Muscle of leg (tissue), 11 donors: ENCODE results near the gene PPA1. TPM values are rescaled to one million over a fixed set of nuclear protein-coding genes. Genes with fewer than 3 reads are reported as not detected.
"Not testable (repeated sequence)": the region's sequence is repeated elsewhere in the genome, so short reads cannot be mapped to it uniquely, and the experiment has no call there.

Experiments used
- DNase-seq: peaks from one replicate; pipeline ENCODE4 v3.0.0; 2013
- H3K27ac ChIP-seq: one replicate; pipeline ENCODE4 v1.5.1; 2013; ENCODE audit warnings: mild to moderate bottlenecking, low read length, control low read depth
- H3K27me3 ChIP-seq: one replicate; pipeline ENCODE4 v1.6.1; 2013; ENCODE audit warnings: low read length; ENCODE audit not compliant: control insufficient read depth, insufficient read depth
- H3K36me3 ChIP-seq: one replicate; pipeline ENCODE4 v1.6.1; 2013; ENCODE audit warnings: low read length; ENCODE audit not compliant: control insufficient read depth, insufficient read depth
- H3K4me1 ChIP-seq: one replicate; pipeline ENCODE4 v1.6.1; 2013; ENCODE audit warnings: low read length; ENCODE audit not compliant: control insufficient read depth, insufficient read depth
- H3K4me3 ChIP-seq: one replicate; pipeline ENCODE4 v1.5.1; 2013; ENCODE audit warnings: low read length, control low read depth
- H3K9me3 ChIP-seq: replicated peaks from 2 replicates; pipeline ENCODE4 v1.6.1; 2013; ENCODE audit warnings: low read depth, low read length; ENCODE audit not compliant: control insufficient read depth
- WGBS: methylation state at CpG from one replicate; pipeline ENCODE4 v1.1.5; 2013; ENCODE audit warnings: missing lambda C conversion rate; ENCODE audit not compliant: insufficient coverage; 5-methylcytosine and 5-hydroxymethylcytosine counted together
- polyA plus RNA-seq, 8 donors: library from polyadenylated mRNA; unstranded; fragments of 120-200 nt; gene quantifications; one replicate each; pipeline versions ENCODE4 v1.2.1 to v1.2.3, GENCODE V29; 2013; ENCODE audit warnings: inconsistent platforms in 1 of 8, low replicate concordance in 1 of 8; ENCODE audit not compliant: insufficient read length in 8 of 8, insufficient read depth in 1 of 8
- total RNA-seq: library from RNA; stranded (reverse); fragments of 120-200 nt; gene quantifications from one replicate; pipeline ENCODE4 v1.2.4, GENCODE V29; 2013

Gene PPA1
- total and polyA plus RNA-seq, 9 donors, result 70.6 to 99.5 (median 76.1) TPM

GRCh38 chr10:70162151-70162891 is 70.9 kb downstream of the PPA1 start:
- 69% methylated on average over 1 of the region's 2 CpGs for WGBS
- no peak overlapping the region for H3K27ac ChIP-seq
- H3K27me3 ChIP-seq, result no peaks in the 10 kb centered on the region
- no peak for DNase-seq
- no peak overlapping the region for H3K4me3 ChIP-seq
- H3K9me3 ChIP-seq, result no peaks in the 10 kb centered on the region
- peaks cover 9% of the 10 kb centered on the region for H3K4me1 ChIP-seq
- H3K36me3 ChIP-seq, result peaks cover 14% of the 10 kb centered on the region

- H3K27me3 ChIP-seq, result no peaks in the 10 kb centered on the region
- H3K36me3 ChIP-seq, result peaks cover 24% of the 10 kb centered on the region
- H3K9me3 ChIP-seq, result no peaks in the 10 kb centered on the region
- no peak for DNase-seq
- no CpG with 5 or more reads among the region's 1 CpG for WGBS
- H3K27ac ChIP-seq, result no peak overlapping the region
- peaks cover 6% of the 10 kb centered on the region for H3K4me1 ChIP-seq
- no peak overlapping the region for H3K4me3 ChIP-seq
These were observed 72.4 kb downstream of the PPA1 start for GRCh38 chr10:70160798-70161197.

DNA sequence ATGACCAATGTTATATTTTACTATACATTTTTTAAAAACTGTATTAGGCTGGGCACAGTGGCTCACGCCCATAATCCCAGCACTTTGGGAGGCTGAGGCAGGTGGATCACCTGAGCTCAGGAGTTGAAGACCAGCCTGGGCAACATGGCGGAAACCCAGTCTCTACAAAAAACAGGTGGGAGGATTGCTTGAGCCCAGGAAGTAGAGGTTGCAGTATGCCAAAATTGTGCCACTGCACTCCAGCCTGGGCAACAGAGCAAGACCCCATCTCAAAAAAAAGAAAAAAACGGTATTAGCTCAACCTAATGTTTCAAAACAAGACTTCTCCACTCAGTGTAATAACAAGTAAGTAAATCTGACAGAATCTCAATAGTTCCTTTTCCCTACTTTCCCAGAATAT is 73.9 kb downstream of the PPA1 start:
- not testable (repeated sequence) for H3K27me3 ChIP-seq, DNase-seq, H3K9me3 ChIP-seq, H3K27ac ChIP-seq, H3K4me1 ChIP-seq, H3K4me3 ChIP-seq
- WGBS, result no CpG with 5 or more reads among the region's 3 CpGs
- peaks cover 32% of the 10 kb centered on the region for H3K36me3 ChIP-seq

DNA sequence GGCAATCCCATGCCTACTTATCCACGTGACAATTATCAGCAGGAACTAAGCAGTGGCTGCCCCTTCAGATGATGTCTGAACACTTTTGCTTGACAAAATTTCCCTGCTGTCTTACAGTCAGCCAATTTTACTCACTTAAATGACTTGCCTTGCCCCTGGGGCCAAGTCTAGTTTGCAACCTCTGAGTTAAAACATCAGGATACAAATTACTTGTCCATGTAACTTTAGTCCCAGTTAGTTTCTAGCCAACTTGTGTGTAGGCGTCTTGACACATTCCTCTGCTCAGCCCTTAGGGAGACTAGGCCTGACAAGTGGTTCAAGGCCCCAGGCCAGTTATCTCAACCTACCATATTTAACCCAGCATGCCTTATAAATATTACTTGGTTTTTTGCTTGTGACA is 75.1 kb downstream of the PPA1 start:
- Histone ChIP-seq H3K27ac (no peak overlapping the region), H3K36me3 (peaks cover 38% of the 10 kb centered on the region), H3K4me3 (no peak overlapping the region), H3K4me1 (peaks cover 6% of the 10 kb centered on the region), H3K27me3 (no peaks in the 10 kb centered on the region), H3K9me3 (no peaks in the 10 kb centered on the region)
- WGBS, result 18% methylated on average over 2 of the region's 2 CpGs
- DNase-seq, result peak; percentile 36

DNA sequence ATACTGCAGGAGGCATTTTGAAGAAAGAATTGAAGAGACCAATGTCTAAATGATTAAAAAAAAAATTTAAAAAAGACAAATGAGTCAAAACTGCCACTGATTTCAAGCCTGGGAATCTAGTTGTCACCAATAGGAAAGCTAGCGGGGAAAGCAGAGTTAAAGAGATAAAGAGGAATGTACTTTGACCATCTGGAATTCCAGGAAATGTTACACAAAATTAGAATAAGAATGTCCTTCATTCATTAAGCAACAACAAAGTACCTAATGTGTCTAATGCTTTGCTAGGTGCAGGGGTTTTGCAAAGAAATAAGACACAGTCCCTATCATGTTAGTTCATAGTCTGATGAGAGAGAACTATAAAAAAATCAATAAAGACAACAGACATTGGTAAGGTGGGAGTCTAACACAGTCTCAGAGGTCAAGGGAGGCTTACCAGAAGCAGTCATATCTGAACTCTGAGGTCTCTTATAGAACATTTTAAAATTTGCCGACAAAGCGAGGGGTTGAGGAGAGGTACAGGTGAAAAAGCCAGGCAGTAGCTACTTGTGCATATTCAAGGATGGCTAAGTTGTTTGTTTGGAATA is 77.9 kb downstream of the PPA1 start:
- Histone ChIP-seq H3K4me3 (no peak overlapping the region), H3K27me3 (no peaks in the 10 kb centered on the region), H3K9me3 (no peaks in the 10 kb centered on the region), H3K36me3 (peaks cover 47% of the 10 kb centered on the region), H3K27ac (no peak overlapping the region), H3K4me1 (peaks cover 3% of the 10 kb centered on the region)
- 50% methylated on average over 2 of the region's 3 CpGs for WGBS
- DNase-seq, result no peak

Other genes starting within 250 kb of the PPA1 start
- gene MACROH2A2, start 180.6 kb downstream of the PPA1 start, total RNA-seq, result 18.5 TPM
- 10 to 100 TPM; 18.9 to 33.7 (median 26.4) TPM for gene MACROH2A2, start 180.6 kb downstream of the PPA1 start, polyA plus RNA-seq
- gene AIFM2, start 100.6 kb downstream of the PPA1 start, total RNA-seq, result 1.9 TPM
- gene AIFM2, start 100.6 kb downstream of the PPA1 start, polyA plus RNA-seq, result 1 to 10 TPM; 2.3 to 3.3 (median 2.6) TPM
- gene TYSND1, start 86.7 kb downstream of the PPA1 start, total RNA-seq, result 4.6 TPM
- 1 to 10 TPM; 3.6 to 6.4 (median 4.9) TPM for gene TYSND1, start 86.7 kb downstream of the PPA1 start, polyA plus RNA-seq
- gene SAR1A, start 62.9 kb downstream of the PPA1 start, total RNA-seq, result 126 TPM
- 100 to 1,000 TPM in 6 of 8 donors, 10 to 100 TPM in 2; 88.7 to 127 (median 109) TPM for gene SAR1A, start 62.9 kb downstream of the PPA1 start, polyA plus RNA-seq
- gene NPFFR1, start 50.6 kb upstream of the PPA1 start, total RNA-seq, result not detected
- under 1 TPM; 0.02 to 0.14 (median 0.05) TPM for gene NPFFR1, start 50.6 kb upstream of the PPA1 start, polyA plus RNA-seq
- 25.6 TPM for gene LRRC20, start 149.2 kb upstream of the PPA1 start, total RNA-seq
- gene LRRC20, start 149.2 kb upstream of the PPA1 start, polyA plus RNA-seq, result 10 to 100 TPM; 20.8 to 41.1 (median 32.5) TPM
- 32.9 TPM for gene EIF4EBP2, start 170.7 kb upstream of the PPA1 start, total RNA-seq
- gene EIF4EBP2, start 170.7 kb upstream of the PPA1 start, polyA plus RNA-seq, result 10 to 100 TPM; 43.0 to 69.8 (median 62.0) TPM
- 0.04 TPM for gene NODAL, start 208.3 kb upstream of the PPA1 start, total RNA-seq
- under 1 TPM; 0.16 to 0.53 (median 0.25) TPM for gene NODAL, start 208.3 kb upstream of the PPA1 start, polyA plus RNA-seq
- gene PALD1, start 245.3 kb upstream of the PPA1 start, total RNA-seq, result 15.9 TPM
- gene PALD1, start 245.3 kb upstream of the PPA1 start, polyA plus RNA-seq, result 10 to 100 TPM; 14.0 to 21.3 (median 18.3) TPM